GM21529 (cell line): Measurements from ENCODE around the gene MAEA.

Experiments used
- ATAC-seq: cut with Tn5 transposase; IDR thresholded peaks from one replicate; pipeline ENCODE4 v1.9.1; 2021; ENCODE audit not compliant: unreplicated experiment

MAEA gene

GRCh38 chr4:1298461-1298860 lies 8.8 kb downstream of the MAEA start:
- ATAC-seq = no peak

GRCh38 chr4:1299301-1299860 lies 9.7 kb downstream of the MAEA start:
- no peak for ATAC-seq

- no peak for ATAC-seq
Measured at GRCh38 chr4:1300466-1301455, 11.1 kb downstream of the MAEA start.

GRCh38 chr4:1302159-1302558 lies 12.5 kb downstream of the MAEA start:
- no peak for ATAC-seq

- no peak for ATAC-seq
Measured at GRCh38 chr4:1305261-1305711, 15.6 kb downstream of the MAEA start.

GRCh38 chr4:1305781-1306455 lies 16.2 kb downstream of the MAEA start:
- ATAC-seq = no peak

GRCh38 chr4:1307951-1308735 lies 18.5 kb downstream of the MAEA start:
- no peak for ATAC-seq

- peak; percentile 72 for ATAC-seq
Measured at GRCh38 chr4:1309261-1310010, 19.7 kb downstream of the MAEA start.

- ATAC-seq = no peak
Measured at GRCh38 chr4:1310031-1310795, 20.5 kb downstream of the MAEA start.

- ATAC-seq = no peak
Measured at GRCh38 chr4:1310796-1311631, 21.3 kb downstream of the MAEA start.

GRCh38 chr4:1312821-1313640 lies 23.3 kb downstream of the MAEA start:
- ATAC-seq = no peak

- no peak for ATAC-seq
Measured at GRCh38 chr4:1315306-1315705, 25.6 kb downstream of the MAEA start.

- ATAC-seq = no peak
Measured at GRCh38 chr4:1315836-1316536, 26.3 kb downstream of the MAEA start.

- ATAC-seq = no peak
Measured at GRCh38 chr4:1316537-1317168, 27.0 kb downstream of the MAEA start.

GRCh38 chr4:1317177-1318045 lies 27.7 kb downstream of the MAEA start:
- ATAC-seq = no peak

- ATAC-seq = no peak
Measured at GRCh38 chr4:1318046-1318375, 28.3 kb downstream of the MAEA start.
